Renal pelvis (tissue), 12 donors: Measurements from ENCODE around the gene BAZ2A. TPM values are rescaled to one million over a fixed set of nuclear protein-coding genes. Genes with fewer than 3 reads are reported as not detected.
"Not testable (repeated sequence)": the region's sequence is repeated elsewhere in the genome, so short reads cannot be mapped to it uniquely, and the experiment has no call there.

Experiments used
- DNase-seq: peaks from one replicate; pipeline ENCODE4 v3.0.0-alpha.2; 2013
- long read RNA-seq, 16 experiments: transcript quantifications; one replicate each; lab custom pipeline, GENCODE V29; 2026
- polyA plus RNA-seq, 3 donors: library from polyadenylated mRNA; unstranded; fragments of 120-200 nt; gene quantifications; one replicate each; pipeline ENCODE4 v1.2.1, GENCODE V29; 2013; ENCODE audit not compliant: insufficient read length in 3 of 3

The BAZ2A gene
- polyA plus RNA-seq: 100 to 1,000 TPM in 2 of 3 donors, 10 to 100 TPM in 1; 72.6 to 123 (median 108) TPM
- long read RNA-seq, donor 1, partial matches to known transcripts: 10 of 11 reads
- long read RNA-seq, donor 1, other reads (novel, unspliced or antisense): 0 of 11 reads
- long read RNA-seq, donor 2: 0 reads
- long read RNA-seq, donor 3: 0 reads
- long read RNA-seq, donor 4, partial matches to known transcripts: 5 of 5 reads
- long read RNA-seq, donor 4, other reads (novel, unspliced or antisense): 0 of 5 reads
- long read RNA-seq, donor 5, partial matches to known transcripts: 0 of 1 reads
- long read RNA-seq, donor 5, other reads (novel, unspliced or antisense): 0 of 1 reads
- long read RNA-seq, donor 6, partial matches to known transcripts: 10 of 11 reads
- long read RNA-seq, donor 6, other reads (novel, unspliced or antisense): 0 of 11 reads
- long read RNA-seq, donor 7, partial matches to known transcripts: 49 of 52 reads
- long read RNA-seq, donor 7, other reads (novel, unspliced or antisense): 0 of 52 reads
- long read RNA-seq, donor 8: 0 reads
- long read RNA-seq, donor 9, partial matches to known transcripts: 5 of 6 reads
- long read RNA-seq, donor 9, other reads (novel, unspliced or antisense): 0 of 6 reads
- long read RNA-seq, donor 10, partial matches to known transcripts: 45 of 46 reads
- long read RNA-seq, donor 10, other reads (novel, unspliced or antisense): 0 of 46 reads
- long read RNA-seq, donor 11, partial matches to known transcripts: 20 of 24 reads
- long read RNA-seq, donor 11, other reads (novel, unspliced or antisense): 0 of 24 reads
- long read RNA-seq, donor 12, partial matches to known transcripts: 30 of 30 reads
- long read RNA-seq, donor 12, other reads (novel, unspliced or antisense): 0 of 30 reads
- long read RNA-seq, donor 13, partial matches to known transcripts: 42 of 46 reads
- long read RNA-seq, donor 13, other reads (novel, unspliced or antisense): 0 of 46 reads
- long read RNA-seq, donor 14: 0 reads
- long read RNA-seq, donor 15, partial matches to known transcripts: 15 of 18 reads
- long read RNA-seq, donor 15, other reads (novel, unspliced or antisense): 0 of 18 reads
- long read RNA-seq, donor 16, partial matches to known transcripts: 29 of 29 reads
- long read RNA-seq, donor 16, other reads (novel, unspliced or antisense): 0 of 29 reads

DNA sequence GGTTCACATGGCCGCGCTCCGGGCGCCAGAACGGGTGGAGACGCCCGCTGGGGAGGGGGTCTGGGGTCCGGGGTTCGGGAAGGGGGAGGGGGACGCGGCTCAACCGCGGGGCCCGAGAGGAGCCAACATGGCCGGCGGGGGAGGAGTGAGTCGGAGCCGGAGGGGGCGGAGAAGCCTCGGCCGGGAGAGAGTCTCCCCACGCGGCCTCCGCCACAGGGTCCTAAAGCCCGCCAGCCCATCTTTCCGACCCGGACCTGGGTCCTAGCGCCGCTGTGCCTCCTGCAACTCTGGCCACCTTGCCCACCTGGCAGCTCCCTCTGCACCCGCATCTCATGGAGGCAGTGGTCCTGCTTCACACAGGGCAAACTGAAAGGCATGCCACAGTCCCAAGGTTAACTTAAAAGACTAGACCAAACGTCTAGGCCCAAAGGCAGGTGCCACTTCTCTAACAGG lies at the start of gene BAZ2A:
TSS of gene BAZ2A (minus strand) at position 147 of the 453 bp plus-strand sequence. CDS start 12,796 bp downstream, outside the sequence.
- peak; percentile 91 for DNase-seq

DNA sequence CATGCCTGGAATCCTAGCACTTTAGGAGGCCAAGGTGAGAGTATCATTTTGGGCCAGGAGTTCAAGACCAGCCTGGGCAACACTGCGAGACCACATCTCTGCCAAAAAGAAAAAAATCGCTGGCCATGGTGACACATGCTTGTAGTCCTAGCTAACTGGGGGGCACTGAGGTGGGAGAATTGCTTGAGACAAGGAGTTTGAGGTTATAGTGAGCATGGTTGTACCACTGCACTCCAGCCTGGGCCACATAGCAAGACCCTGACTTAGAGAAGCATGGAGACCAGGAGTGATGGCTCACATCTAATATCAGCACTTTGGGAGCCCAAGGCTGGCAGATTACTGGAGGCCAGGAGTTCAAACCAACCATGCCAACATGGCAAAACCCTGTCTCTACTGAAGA lies 48.7 kb upstream of the BAZ2A start:
- no peak for DNase-seq

DNA sequence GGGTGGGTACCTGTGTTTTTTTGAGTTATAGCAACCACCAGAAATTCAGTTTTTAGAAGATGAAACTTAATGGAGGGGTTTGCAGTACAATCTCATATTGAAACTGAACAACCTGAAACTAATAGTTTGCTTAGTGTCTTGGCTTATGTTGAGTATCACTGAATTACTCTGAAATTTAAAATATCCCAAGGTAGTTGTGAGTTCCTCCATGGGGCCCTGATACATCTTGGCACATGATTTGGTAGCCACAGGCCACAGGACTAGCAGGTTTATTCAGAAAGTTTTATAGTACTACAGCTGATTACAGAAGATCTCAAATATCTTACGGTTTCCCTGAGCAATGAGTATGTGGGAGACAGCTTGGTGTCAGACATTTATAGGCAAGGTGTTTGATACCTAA lies 47.6 kb upstream of the BAZ2A start:
- no peak for DNase-seq

DNA sequence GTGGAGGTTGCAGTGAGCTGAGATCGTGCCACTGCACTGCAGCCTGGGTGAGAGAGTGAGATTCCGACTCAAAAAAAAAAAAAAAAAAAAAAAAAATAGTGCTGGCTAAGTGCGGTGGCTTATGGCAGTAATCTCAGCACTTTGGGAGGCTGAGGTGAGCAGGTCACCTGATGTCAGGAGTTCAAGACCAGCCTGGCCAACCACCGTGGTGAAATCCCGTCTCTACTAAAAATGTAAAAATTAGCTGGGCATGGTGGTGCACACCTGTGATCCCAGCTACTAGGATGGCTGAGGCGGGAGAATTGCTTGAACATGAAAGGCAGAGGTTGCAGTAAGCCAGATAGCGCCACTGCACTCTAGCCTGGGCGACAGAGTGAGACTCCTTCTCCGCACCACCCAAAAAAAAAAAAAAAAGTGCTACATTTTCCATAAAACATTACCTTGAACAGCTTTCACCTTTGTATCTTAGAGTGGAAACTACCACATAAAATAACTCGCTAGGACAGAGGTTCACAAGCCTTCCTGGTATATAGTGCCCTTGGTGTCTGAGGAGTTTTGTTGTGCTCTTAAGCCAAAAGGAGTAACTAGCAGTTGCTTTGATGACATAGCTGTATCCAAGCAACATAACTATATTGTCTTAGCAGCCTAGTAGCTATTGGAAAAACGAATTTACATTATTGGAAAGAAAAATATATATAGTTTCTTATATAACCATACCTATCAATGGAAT lies 46.9 kb upstream of the BAZ2A start:
- no peak for DNase-seq

DNA sequence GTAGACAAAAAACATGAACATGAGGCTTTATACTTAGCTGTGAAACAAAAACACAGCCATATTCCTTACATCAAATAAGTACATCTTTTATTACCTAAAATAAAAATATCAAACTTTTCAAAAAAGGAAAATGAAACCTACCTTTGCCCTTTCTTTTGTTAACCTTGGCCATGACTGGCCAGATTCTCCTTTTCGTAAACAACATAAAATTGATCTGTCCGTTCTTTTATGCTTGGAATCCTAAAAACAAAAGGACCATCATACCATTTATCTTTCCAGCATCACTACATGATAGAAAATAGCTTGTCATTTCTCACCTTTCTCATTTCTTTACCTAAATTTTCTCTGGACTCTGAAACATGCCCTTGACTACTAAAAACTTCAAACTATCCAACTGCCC lies 41.5 kb upstream of the BAZ2A start:
- no peak for DNase-seq

DNA sequence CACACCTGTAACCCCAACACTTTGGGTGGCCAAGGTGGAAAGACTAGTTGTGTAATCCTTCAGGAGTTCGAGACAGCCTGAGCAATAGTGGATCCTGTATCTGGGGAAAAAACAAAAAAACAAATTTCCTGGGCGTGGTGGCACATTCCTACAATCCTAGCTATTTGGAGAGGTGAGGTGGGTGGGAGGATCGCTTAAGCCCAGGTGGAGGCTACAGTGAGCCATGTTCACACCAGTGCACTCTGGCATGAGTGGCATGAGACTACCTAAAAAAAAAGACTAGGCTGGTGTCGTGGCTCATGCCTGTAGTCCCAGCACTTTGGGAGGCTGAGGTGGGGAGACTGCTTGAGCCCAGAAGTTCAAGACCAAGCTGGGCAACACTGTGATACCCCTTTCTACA lies 40.7 kb upstream of the BAZ2A start:
- DNase-seq: no peak

DNA sequence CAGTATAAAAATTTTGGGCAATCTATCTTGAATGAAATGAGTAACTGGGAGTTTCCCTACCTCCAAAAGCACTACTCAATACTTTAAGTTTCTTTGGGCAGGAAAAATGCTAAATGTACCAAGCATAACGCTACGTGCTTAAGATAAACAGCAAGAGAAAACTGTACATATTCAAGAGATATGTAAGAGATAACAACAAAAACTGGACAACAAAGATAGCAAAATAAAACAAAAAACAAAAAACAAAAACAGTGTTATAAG lies 38.0 kb upstream of the BAZ2A start:
- DNase-seq: no peak

DNA sequence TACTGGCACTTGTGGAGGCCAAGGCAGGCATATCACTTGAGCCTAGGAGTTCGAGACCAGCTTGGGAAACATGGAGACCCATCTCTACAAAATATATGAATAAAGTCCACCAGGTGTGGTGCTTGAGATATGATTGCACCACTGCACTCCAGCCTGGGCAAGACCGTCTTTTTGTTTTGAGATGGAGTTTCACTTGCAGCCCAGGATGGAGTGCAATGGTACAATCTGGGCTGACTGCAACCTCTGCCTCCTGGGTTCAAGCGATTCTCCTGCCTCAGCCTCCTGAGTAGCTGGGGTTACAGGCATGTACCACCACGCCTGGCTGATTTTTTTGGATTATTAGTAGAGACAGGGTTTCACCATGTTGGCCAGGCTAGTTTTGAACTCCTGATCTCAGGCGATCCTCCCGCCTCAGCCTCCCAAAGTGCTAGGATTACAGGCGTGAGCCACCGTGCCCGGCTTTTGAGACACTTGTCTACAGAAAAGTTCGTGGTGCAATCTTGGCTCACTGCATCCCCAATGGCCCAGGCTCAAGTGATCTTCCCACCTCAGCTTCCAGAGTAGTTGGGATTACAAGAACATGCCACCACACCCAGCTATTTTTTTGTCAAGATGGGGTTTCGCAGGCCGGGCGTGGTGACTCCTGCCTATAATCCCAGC lies 32.0 kb upstream of the BAZ2A start:
- no peak for DNase-seq

DNA sequence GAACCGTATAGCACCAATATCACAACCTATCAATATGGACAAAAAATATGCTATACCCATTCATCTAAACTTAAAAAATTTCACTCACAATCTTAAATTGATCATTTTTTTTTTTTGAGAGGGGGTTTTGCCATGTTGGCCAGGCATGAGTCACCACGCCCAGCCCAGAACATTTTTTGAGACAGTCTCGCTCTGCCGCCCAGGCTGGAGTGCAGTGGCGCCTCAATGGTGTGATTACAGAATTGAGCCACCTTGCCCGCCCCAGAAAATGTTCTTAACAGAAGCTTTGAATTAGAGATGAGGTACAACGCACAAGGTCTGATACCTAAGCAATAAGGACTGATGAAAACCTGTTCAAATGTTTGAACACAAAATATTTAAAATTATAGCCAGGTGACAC lies 31.4 kb upstream of the BAZ2A start:
- DNase-seq: no peak

DNA sequence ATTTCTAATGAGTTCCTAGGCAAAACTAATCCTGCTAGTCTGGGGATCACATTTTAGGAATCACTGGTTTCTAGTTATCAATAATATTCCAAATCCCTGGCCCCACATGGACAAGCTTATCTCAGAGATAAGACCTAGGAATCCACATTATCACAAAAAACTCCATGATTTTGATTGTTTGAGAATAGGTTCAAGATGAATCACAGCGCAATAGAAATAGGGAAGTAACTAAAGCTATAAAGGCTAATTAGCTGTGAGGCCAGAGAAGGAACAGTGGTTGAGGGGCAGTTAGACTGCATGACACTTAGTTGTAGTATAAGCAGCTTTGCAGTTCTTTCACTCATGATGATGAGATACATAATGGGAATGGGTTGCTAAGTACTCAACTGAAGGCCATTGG lies 28.8 kb upstream of the BAZ2A start:
- DNase-seq: no peak

DNA sequence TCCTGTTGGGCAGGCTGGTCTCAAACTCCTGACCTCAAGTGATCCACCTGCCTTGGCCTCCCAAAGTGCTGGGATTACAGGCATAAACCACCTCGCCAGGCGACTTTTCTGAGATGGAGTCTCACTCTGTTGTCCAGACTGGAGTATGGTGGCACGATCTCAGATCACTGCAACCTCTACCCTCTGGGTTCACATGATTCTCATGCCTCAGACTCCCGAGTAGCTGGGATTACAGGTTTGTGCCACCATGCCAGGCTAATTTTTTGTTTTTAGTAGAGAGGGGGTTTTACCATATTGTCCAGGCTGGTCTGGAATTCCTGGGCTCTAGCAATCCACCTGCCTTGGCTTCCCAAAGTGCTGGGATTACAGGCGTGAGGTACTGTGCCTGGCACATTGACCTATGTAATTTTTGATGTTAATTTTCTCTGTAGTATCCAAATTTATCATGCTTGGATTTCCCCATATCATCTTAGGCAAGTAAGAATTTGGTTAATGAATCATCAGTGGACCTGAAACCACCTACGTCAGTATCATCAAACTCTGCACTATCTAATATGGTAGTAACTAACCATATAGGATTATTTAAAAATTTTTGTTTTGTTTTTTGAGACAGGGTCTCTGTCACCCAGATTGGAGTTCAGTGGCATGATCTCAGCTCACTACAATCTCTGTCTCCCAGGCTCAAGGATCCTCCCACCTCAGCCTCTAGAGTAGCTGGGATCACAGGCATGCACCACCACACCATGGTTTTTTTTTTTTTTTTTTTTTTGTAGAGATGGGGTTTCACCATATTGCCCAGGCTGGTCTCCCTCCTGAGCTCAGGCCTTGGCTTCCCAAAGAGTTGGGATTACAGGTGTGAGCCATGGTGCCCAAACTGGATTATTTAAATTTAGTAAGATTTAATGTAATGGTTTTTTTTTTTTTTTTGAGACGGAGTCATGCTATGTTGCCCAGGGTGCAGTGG lies 27.6 kb upstream of the BAZ2A start:
- no peak for DNase-seq

DNA sequence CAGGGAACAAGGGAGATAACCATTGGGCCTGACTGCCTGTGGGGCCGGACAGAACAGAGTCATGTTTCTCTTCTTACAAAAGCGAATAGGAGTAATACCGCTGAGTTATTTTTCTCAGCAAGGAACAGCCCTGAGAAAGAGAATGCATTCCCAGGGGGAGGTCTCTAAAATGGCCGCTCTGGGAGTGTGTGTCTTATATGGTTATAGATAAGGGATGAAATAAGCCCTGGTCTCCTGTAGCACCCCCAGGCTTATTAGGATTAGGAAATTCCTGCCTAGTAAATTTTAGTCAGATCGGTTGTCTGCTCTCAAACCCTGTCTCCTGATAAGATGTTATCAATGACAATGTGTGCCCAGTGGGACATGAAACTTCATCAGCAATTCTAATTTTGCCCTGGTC lies 23.7 kb upstream of the BAZ2A start:
- not testable (repeated sequence) for DNase-seq

DNA sequence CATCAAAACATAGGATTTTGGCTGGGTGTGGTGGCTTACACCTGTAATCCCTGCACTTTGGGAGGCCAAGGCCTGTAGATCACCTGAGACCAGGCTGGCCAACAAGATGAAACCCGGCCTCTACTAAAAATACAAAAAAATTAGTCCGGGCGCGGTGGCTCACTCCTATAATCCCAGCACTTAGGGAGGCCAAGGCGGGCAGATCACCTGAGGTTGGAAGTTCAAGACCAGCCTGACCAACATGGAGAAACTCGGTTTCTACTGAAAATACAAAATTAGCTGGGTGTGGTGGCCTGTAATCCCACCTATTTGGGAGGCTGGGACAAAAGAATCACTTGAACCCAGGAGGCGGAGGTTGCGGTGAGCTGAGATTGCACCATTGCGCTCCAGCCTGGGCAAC lies 17.9 kb upstream of the BAZ2A start:
- not testable (repeated sequence) for DNase-seq

DNA sequence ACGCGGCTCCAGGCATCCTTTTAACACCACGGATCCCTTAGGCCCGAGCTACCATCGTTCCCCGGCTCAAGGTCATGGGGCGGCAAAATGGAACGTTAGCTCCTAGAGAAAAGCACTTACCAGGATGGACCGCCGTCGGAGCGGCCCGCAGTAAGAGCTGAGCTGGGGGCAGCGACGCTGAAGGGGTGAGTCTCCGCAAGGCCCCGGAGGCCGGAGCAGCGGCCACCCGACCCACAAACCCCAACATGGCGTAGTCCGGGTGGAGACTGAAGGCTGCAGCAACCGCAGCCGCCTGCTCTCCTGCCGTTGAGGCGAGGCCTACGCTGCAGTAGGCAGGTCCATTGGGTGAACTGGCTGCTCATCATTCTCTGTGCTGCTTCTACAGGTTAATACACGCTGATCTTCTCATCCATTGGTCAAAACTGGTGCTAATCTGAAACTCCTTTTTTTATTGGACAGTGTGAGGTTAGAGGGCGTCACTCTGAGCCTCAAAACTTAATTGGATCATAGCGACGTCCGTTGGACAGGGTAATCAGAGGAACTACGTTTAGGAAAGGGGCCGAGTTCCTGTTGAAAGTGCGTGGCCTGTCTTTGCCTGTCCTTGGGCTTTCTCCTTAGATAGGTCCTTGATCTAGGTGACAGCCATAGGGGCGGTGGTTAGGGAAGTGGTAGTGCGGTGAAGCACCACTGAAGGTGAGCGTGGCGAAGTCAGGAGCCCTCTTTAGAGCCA lies 15.8 kb upstream of the BAZ2A start, which contains the start of gene ATP5F1B:
TSS of gene ATP5F1B (minus strand) at position 268 of the 730 bp plus-strand sequence. CDS start at position 247, 21 bp downstream.
- peak; percentile 100 for DNase-seq

DNA sequence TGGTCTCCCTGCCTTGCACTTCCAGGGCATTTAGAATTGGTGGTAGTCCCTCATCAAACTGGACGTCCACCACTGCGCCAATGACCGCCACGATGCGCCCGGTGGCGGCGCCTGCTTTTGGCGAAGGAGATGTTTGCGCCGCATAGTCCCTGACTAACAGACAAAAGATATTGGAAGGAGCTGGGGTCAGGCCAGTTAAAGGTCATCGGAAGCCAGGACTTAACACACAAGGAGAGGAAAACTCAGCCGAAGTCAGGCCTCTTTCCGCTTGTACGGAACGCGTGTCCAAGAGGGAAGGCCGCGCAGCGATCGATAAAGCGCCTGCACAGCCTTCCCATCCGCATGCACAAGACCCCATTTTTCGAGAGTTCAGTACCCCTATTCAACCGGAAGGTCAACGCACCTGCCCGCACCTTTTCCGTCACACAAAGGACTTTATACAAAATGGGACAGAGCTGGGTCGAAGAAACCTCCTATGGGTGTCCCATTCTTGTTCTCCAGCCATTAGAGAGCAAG lies 15.1 kb upstream of the BAZ2A start:
- no peak for DNase-seq

DNA sequence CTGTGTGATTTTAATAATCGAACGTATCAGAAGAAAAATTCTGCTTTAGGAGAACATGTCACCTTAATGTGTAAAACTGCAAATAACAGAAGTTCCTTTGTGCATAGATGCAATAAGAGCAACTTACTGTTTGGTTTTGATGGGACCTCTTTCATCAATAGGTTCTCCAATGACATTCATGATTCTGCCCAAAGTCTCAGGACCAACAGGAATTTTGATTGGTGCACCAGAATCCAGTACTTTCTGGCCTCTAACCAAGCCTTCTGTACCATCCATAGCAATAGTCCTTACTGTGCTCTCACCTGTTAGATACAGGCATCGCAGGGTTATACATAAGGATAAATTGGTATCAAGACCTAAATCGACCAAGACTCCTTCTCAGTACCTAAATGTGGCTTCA lies 14.5 kb upstream of the BAZ2A start:
- DNase-seq: no peak

DNA sequence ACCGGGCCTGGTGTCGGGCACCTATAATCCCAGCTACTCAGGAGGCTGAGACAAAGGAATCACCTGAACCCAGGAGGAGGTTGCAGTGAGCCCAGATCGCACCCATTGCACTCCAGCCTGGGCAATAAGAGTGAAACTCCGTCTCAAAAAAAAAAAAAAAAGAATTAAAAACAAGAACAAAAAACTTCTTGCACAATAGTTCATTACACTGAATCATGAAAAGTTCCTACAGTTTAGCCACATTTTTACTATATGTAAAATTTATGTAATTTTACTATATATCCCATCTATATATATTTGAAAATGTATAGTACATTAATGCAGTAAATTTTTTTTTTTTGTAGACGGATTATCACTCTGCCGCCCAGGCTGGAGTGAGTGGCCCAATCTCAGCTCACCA lies 11.1 kb upstream of the BAZ2A start:
- DNase-seq: no peak

DNA sequence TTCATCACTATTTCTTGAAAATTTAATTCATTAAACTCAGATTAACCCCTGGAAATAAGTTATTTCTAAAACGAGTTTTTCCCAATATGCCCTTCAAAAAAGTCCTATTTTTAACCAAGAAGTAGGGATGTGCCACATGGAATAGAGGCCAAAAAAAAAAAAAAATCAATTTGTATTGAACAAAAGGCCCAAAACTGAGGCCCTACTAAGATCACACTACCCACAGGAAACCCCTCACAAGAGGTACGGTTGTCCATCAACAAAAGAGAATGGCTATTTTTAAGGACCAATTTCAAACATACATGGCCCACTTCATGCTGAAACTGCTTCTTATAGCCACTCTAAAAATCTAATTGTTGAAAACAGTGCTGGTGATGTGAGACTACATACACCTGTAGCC lies 7.5 kb upstream of the BAZ2A start:
- no peak for DNase-seq
